Endothelial cell of umbilical vein (primary cell): ENCODE data around the gene ATRIP.

Experiments used
- CTCF ChIP-seq, 2 donors: IDR thresholded peaks; 1 replicate in 1 of 2; 2 replicates in 1 of 2; pipeline ENCODE4 v1.5.1; 2011; ENCODE audit warnings: low read length in 2 of 2, mild to moderate bottlenecking in 2 of 2, moderate library complexity in 2 of 2, control low read depth in 1 of 2, inconsistent platforms in 1 of 2, low read depth in 1 of 2; ENCODE audit not compliant: insufficient read depth in 1 of 2; ENCODE audit errors: extremely low read depth in 1 of 2
- POLR2A ChIP-seq: IDR thresholded peaks from 2 replicates; pipeline ENCODE4 v1.6.1; 2012; ENCODE audit warnings: low read depth, mild to moderate bottlenecking, control low read depth, low read length

- TF ChIP-seq POLR2A (no peak), CTCF (IDR thresholded peaks at IDR 0.05; ENCODE audit: extremely low read depth in 1 of 2, insufficient read depth in 1 of 2, low read depth in 1 of 2, low read length in 2 of 2) (no peak)
Observed at GRCh38 chr3:48434591-48435222, 11.8 kb upstream of the ATRIP start.
